Measurements from ENCODE around the gene TSPAN5.

Gene TSPAN5

DNA sequence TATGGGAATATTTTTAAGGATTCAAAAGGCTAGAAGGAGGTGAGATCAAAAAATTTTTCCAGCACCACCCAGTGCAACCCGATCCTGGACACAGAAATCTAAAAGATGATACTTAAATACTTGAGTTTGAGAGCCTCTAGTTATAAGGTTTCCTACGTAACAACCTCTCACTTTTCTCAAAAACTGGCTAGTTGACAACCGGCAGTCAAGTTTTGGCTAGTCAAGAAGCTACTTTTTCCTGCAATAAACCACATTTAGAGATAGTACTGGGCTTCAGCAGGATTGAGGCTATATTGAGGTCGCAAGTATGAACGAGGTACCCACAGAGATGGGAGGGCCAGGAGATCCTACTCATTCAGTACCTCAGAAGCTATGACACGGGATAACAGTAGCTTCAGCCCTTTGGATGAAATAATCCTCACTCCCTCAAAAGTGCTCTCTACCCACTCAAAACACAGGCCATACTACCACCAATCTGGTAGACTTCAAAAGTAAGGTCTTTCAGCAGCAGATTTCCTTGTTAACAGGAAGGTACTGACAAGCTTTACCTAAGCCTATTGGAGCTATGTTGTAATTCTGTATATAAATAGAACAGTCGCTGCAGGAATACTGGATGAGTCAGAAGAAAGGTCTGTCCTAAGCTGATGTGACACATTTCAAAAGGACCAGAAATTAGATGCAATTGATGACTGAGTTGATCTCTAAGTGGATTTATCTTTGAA is 1.5 kb upstream of the TSPAN5 start:
- Histone ChIP-seq H3K27me3 (ENCODE audit: control insufficient read depth in 1 of 2, insufficient read depth in 2 of 2, low read length in 2 of 2) (no peaks in the 10 kb centered on the region), H3K9me3 (ENCODE audit: control insufficient read depth in 2 of 2, low read length in 2 of 2) (no peaks in the 10 kb centered on the region), H3K36me3 (ENCODE audit: control insufficient read depth in 2 of 2, insufficient read depth in 2 of 2, low read length in 2 of 2) (no peaks in the 10 kb centered on the region), H3K4me3 (ENCODE audit: low read length in 2 of 2) (peak overlapping the region in 1 of 2 donors; percentile 86), H3K27ac (ENCODE audit: low read length) (no peak overlapping the region), H3K9ac (ENCODE audit: low read length in 2 of 2) (no peak overlapping the region), H3K4me1 (ENCODE audit: control insufficient read depth, insufficient read depth, low read length) (peaks cover 18% of the 10 kb centered on the region)

DNA sequence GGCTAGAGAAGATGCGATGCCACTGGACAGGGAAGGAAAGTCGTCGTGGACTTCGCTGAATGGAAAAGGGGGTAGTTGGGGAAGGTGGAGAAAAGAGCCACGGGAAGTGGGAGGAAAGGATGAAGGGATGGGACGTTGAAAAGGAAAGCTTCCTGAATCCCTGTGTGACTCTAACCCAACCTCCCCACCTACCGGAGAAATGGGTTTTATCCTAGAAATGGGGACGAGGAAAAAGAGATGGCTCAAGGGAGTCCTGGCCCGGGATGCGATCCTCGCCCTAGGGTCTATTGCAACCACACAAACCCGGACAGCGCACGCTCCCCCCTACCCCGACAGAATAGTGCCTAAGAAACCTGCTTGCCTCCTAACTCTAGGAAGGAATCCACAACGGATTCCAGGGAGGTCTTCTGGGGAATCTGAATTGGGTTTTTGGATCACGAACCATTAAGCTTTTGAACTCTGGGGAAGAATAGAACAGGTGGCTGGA is 738 bp upstream of the TSPAN5 start:
- Histone ChIP-seq H3K9me3 (ENCODE audit: control insufficient read depth in 2 of 2, low read length in 2 of 2) (no peaks in the 10 kb centered on the region), H3K27ac (ENCODE audit: low read length) (no peak overlapping the region), H3K4me1 (ENCODE audit: control insufficient read depth, insufficient read depth, low read length) (peaks cover 18% of the 10 kb centered on the region), H3K36me3 (ENCODE audit: control insufficient read depth in 2 of 2, insufficient read depth in 2 of 2, low read length in 2 of 2) (no peaks in the 10 kb centered on the region), H3K4me3 (ENCODE audit: low read length in 2 of 2) (peak overlapping the region; percentile 79 to 86), H3K9ac (ENCODE audit: low read length in 2 of 2) (peak overlapping the region; percentile 75 to 76), H3K27me3 (ENCODE audit: control insufficient read depth in 1 of 2, insufficient read depth in 2 of 2, low read length in 2 of 2) (no peaks in the 10 kb centered on the region)

DNA sequence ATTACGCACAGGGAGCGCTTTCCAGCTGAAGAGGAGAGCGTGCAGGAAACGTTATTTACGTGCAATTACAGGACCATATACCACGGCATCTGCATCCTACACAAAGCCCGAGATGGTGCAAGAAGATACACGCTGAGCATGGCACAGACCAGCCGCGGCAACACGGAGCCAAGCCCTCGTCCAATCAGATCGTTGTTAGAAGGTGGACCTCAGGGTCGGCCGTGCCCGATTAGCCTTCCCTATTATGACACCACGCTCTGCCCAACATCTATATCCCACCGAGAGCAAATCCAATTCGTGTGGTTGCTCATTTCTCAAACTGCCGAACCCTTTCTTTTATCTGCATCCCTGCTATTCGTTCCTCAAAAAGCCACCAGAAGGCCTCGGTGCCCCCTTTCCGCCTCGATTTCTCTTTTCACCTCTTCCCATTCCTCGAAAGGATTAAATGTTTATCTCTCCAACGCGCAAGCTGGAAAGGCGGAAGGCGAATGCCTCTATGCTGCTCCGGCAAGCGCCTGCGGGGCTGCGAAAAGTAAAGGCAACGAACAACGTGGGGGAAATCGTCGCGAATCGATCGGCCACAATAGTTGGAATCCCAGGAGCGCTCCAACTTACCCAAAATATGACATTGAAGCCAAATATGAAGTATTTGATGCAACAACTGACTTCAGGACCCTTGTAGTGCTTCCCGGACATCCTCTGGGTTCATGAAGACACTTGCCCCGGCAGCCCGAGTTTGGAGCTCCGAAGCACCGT is 702 bp downstream of the TSPAN5 start:
- peaks cover 18% of the 10 kb centered on the region for H3K4me1 ChIP-seq (ENCODE audit: control insufficient read depth, insufficient read depth, low read length)

DNA sequence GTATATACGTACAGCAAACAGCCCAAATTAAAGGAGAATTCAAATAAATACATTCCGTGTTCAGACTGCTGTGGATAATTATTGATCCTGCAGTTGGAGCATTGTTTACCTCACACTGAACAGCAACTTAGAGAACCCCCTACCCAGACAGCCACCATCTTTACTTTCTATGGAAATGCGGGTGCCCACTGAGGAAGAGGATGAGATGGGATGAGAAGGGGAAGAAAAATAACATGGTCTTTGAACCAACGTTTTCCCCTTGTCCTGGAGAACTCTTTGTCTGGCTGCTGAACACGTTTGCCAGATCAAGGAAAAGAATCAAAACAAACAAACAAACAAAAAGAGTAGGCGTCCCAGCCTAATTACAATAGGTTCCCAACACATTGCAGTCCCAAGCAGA is 1.5 kb downstream of the TSPAN5 start:
- Histone ChIP-seq H3K36me3 (ENCODE audit: control insufficient read depth in 2 of 2, insufficient read depth in 2 of 2, low read length in 2 of 2) (no peaks in the 10 kb centered on the region), H3K4me1 (ENCODE audit: control insufficient read depth, insufficient read depth, low read length) (peaks cover 18% of the 10 kb centered on the region), H3K4me3 (ENCODE audit: low read length in 2 of 2) (peak overlapping the region; percentile 86 to 91), H3K27ac (ENCODE audit: low read length) (no peak overlapping the region), H3K9ac (ENCODE audit: low read length in 2 of 2) (peak overlapping the region in 1 of 2 donors; percentile 66), H3K27me3 (ENCODE audit: control insufficient read depth in 1 of 2, insufficient read depth in 2 of 2, low read length in 2 of 2) (no peaks in the 10 kb centered on the region), H3K9me3 (ENCODE audit: control insufficient read depth in 2 of 2, low read length in 2 of 2) (no peaks in the 10 kb centered on the region)

More for the DNA sequence above, 702 bp downstream of the TSPAN5 start:
- H3K9me3 ChIP-seq (ENCODE audit: control insufficient read depth in 2 of 2, low read length in 2 of 2), result no peaks in the 10 kb centered on the region
- H3K9ac ChIP-seq (ENCODE audit: low read length in 2 of 2), result peak overlapping the region; percentile 58 to 66
- peak overlapping the region; percentile 19 for H3K27ac ChIP-seq (ENCODE audit: low read length)
- no peaks in the 10 kb centered on the region for H3K36me3 ChIP-seq (ENCODE audit: control insufficient read depth in 2 of 2, insufficient read depth in 2 of 2, low read length in 2 of 2)
- H3K27me3 ChIP-seq (ENCODE audit: control insufficient read depth in 1 of 2, insufficient read depth in 2 of 2, low read length in 2 of 2), result no peaks in the 10 kb centered on the region
- H3K4me3 ChIP-seq (ENCODE audit: low read length in 2 of 2), result peak overlapping the region; percentile 86 to 91

DNA sequence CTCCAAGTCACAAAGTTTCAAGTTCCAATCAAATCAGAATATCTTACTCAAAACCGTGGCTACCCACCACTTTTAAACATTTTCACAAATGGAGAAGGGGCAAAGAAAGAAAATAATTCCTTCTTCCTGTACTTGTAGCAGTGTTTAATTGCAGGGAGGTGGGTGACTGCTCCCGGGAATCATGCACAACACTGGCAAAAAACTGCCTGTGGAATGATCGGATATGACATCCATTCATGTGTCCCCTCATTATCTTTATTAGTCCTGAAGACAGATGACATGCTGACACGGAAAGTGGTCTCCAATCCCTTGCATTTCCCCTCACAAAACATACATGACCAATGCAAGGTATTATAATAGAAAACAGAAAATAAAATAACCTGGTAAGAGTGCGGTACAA is 2.0 kb downstream of the TSPAN5 start:
- Histone ChIP-seq H3K4me1 (ENCODE audit: control insufficient read depth, insufficient read depth, low read length) (peaks cover 18% of the 10 kb centered on the region), H3K36me3 (ENCODE audit: control insufficient read depth in 2 of 2, insufficient read depth in 2 of 2, low read length in 2 of 2) (no peaks in the 10 kb centered on the region), H3K9me3 (ENCODE audit: control insufficient read depth in 2 of 2, low read length in 2 of 2) (no peaks in the 10 kb centered on the region), H3K4me3 (ENCODE audit: low read length in 2 of 2) (no peak overlapping the region), H3K9ac (ENCODE audit: low read length in 2 of 2) (no peak overlapping the region), H3K27me3 (ENCODE audit: control insufficient read depth in 1 of 2, insufficient read depth in 2 of 2, low read length in 2 of 2) (no peaks in the 10 kb centered on the region), H3K27ac (ENCODE audit: low read length) (no peak overlapping the region)

DNA sequence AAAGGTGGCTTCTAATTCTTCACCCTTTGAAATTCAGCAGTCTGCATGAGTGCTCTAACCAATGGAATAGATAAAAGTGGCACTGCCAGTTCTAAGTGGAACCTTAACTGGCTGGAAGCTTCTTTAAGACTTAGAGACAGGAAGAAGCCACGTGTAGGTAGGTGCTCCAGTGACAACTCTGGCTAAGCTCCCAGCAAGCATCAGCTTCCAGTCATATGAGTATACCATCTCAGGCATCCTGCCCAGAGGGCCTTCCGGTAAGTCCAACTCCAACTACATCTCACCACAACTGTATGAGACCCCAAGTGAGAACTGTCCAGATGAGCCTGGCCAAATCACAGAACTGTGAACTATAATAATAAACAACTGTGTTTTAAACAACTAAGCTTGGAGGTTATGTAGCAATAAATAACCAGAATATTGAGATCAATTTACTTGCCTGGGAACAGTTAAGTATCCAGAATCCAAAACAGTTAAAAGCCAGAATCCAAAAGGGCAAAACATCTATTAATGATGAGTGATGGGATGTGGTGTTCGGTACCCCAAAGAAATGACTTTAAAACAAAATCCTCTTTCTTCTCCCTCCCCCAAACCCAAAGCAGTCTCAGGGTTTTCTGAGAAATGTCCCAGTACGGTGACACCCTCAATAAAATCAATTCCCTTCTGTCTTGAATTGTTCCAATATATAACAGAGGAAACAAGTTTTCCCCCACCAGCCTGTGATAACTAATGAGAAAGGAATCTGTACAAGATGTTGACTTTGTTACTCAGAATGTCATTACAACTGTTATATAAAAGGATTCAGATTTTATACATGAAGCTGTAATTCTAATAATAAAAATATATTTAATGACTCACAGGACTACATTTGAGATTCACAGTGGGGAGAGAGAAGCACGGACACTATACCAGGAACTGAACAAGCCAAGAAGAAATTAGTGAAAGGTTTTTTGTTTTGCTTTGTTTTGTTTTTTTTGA is 4.2 kb downstream of the TSPAN5 start:
- no peak overlapping the region for H3K4me3 ChIP-seq (ENCODE audit: low read length in 2 of 2)
- H3K4me1 ChIP-seq (ENCODE audit: control insufficient read depth, insufficient read depth, low read length), result peaks cover 12% of the 10 kb centered on the region
- no peaks in the 10 kb centered on the region for H3K27me3 ChIP-seq (ENCODE audit: control insufficient read depth in 1 of 2, insufficient read depth in 2 of 2, low read length in 2 of 2)
- no peak overlapping the region for H3K9ac ChIP-seq (ENCODE audit: low read length in 2 of 2)
- H3K36me3 ChIP-seq (ENCODE audit: control insufficient read depth in 2 of 2, insufficient read depth in 2 of 2, low read length in 2 of 2), result no peaks in the 10 kb centered on the region
- H3K9me3 ChIP-seq (ENCODE audit: control insufficient read depth in 2 of 2, low read length in 2 of 2), result no peaks in the 10 kb centered on the region
- no peak overlapping the region for H3K27ac ChIP-seq (ENCODE audit: low read length)

DNA sequence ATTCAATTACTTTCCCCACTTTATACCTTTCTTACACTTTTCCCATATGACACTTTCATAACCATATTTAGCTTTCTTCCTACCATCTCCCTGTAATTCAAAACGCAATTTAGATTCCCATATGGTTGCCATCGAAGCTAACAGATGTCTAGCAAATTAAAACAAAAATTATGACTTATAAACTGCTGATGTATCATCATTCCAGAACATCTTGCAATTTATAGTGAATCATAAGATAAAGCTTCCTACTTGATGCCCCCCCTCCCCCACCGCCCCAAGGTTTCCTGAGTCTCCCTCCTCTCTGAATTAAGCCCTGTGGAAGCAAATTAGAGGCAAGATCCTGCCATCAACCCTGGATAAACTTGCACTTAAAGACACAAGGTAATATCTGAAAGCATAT is 5.4 kb downstream of the TSPAN5 start:
- H3K9me3 ChIP-seq (ENCODE audit: control insufficient read depth in 2 of 2, low read length in 2 of 2), result no peaks in the 10 kb centered on the region
- no peak overlapping the region for H3K4me3 ChIP-seq (ENCODE audit: low read length in 2 of 2)
- H3K9ac ChIP-seq (ENCODE audit: low read length in 2 of 2), result no peak overlapping the region
- no peaks in the 10 kb centered on the region for H3K27me3 ChIP-seq (ENCODE audit: control insufficient read depth in 1 of 2, insufficient read depth in 2 of 2, low read length in 2 of 2)
- H3K36me3 ChIP-seq (ENCODE audit: control insufficient read depth in 2 of 2, insufficient read depth in 2 of 2, low read length in 2 of 2), result no peaks in the 10 kb centered on the region
- H3K4me1 ChIP-seq (ENCODE audit: control insufficient read depth, insufficient read depth, low read length), result peaks cover 6% of the 10 kb centered on the region
- H3K27ac ChIP-seq (ENCODE audit: low read length), result no peak overlapping the region

DNA sequence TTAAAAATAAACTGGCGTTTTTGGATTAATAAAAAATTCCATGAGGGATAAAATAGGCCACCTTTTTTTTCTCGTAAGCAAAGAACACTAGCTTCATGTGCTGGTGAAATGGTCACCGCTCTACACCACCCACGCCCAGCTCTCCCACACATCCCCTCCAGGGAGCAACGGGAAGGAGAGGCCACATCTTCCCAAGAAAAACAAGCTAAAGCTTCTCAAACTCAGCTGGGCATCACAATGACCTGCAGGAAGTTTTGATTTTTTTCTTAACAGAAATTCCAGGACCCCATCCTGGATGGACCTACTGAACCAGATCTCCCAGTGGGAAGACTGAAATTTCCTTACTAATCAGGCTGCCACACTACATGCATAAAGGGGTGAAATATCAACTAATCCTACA is 9.8 kb downstream of the TSPAN5 start:
- Histone ChIP-seq H3K36me3 (ENCODE audit: control insufficient read depth in 2 of 2, insufficient read depth in 2 of 2, low read length in 2 of 2) (no peaks in the 10 kb centered on the region), H3K27ac (ENCODE audit: low read length) (no peak overlapping the region), H3K4me1 (ENCODE audit: control insufficient read depth, insufficient read depth, low read length) (no peaks in the 10 kb centered on the region), H3K9me3 (ENCODE audit: control insufficient read depth in 2 of 2, low read length in 2 of 2) (no peaks in the 10 kb centered on the region), H3K4me3 (ENCODE audit: low read length in 2 of 2) (no peak overlapping the region), H3K27me3 (ENCODE audit: control insufficient read depth in 1 of 2, insufficient read depth in 2 of 2, low read length in 2 of 2) (no peaks in the 10 kb centered on the region), H3K9ac (ENCODE audit: low read length in 2 of 2) (no peak overlapping the region)

DNA sequence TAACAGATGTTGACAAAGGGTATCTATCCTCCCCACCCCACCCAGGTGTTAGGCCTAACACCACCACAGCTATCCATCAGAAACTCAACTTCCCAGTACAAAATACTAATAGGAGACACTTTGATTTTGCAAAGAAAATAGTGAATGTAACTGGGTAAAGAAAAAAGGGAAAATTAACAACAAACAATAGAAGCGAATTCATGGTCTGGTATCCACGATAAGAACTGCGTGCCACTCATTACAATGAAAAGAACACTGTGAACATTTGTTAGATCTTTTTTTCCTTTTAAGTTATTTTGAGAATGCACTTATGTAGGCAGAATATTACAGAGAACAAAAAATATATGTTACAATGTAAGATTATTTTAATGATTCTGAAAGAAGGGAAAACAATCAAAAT is 12.0 kb downstream of the TSPAN5 start:
- no peaks in the 10 kb centered on the region for H3K27me3 ChIP-seq (ENCODE audit: control insufficient read depth in 1 of 2, insufficient read depth in 2 of 2, low read length in 2 of 2)
- H3K9me3 ChIP-seq (ENCODE audit: control insufficient read depth in 2 of 2, low read length in 2 of 2), result no peaks in the 10 kb centered on the region
- H3K27ac ChIP-seq (ENCODE audit: low read length), result no peak overlapping the region
- no peaks in the 10 kb centered on the region for H3K36me3 ChIP-seq (ENCODE audit: control insufficient read depth in 2 of 2, insufficient read depth in 2 of 2, low read length in 2 of 2)
- no peaks in the 10 kb centered on the region for H3K4me1 ChIP-seq (ENCODE audit: control insufficient read depth, insufficient read depth, low read length)
- no peak overlapping the region for H3K4me3 ChIP-seq (ENCODE audit: low read length in 2 of 2)
- H3K9ac ChIP-seq (ENCODE audit: low read length in 2 of 2), result no peak overlapping the region

DNA sequence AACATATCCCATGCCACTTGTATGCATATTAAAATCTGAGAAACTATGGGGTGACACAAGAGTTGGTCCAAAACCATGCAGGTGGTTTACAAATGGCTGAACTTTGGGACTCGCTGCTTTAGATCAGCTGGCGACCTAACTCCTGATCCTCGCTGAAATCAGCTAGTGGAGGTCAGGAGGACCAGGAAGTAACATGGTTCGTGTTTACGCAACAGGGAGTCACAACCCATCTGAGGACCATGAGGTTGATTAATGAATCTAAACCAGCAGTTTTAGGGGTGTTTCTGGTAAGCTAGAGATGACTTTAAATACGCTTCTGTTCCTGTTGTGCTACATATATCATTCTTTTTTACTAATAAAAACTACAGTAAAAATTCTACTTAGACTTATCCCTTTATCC is 12.9 kb downstream of the TSPAN5 start:
- H3K27ac ChIP-seq (ENCODE audit: low read length), result no peak overlapping the region
- H3K9me3 ChIP-seq (ENCODE audit: control insufficient read depth in 2 of 2, low read length in 2 of 2), result no peaks in the 10 kb centered on the region
- no peaks in the 10 kb centered on the region for H3K36me3 ChIP-seq (ENCODE audit: control insufficient read depth in 2 of 2, insufficient read depth in 2 of 2, low read length in 2 of 2)
- no peaks in the 10 kb centered on the region for H3K27me3 ChIP-seq (ENCODE audit: control insufficient read depth in 1 of 2, insufficient read depth in 2 of 2, low read length in 2 of 2)
- no peak overlapping the region for H3K4me3 ChIP-seq (ENCODE audit: low read length in 2 of 2)
- H3K4me1 ChIP-seq (ENCODE audit: control insufficient read depth, insufficient read depth, low read length), result no peaks in the 10 kb centered on the region
- H3K9ac ChIP-seq (ENCODE audit: low read length in 2 of 2), result no peak overlapping the region

Measured in stomach smooth muscle (tissue), 2 donors.